ENCODE results near the gene ACAA1. TPM values are rescaled to one million over a fixed set of nuclear protein-coding genes. Genes with fewer than 3 reads are reported as not detected.

ACAA1 gene
- total and polyA plus RNA-seq, 2 of the 13 experiments (the other 11 are each of a cell fraction or from before 2014, with no cell fraction given) = 60.8 to 188 TPM

DNA sequence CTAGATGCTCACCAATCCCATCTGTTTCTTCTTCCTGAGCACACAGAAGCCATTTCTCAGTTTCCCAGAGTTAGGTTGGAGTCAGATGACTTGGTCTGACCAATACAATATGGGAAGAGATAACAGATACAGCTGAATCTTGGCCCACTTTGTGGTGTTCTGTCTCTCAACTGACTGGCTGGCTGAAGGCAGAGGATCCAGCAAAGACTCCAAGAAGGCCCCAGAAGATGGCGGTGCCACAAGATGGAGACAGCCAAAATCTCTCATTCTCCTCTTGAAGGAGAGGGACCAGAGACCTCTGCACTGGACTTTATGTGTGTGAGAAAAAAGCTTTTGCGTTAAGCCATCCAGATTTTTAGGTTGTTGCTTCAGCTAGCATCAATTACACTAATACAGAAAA is 20.2 kb upstream of the ACAA1 start (continued):
- TF ChIP-seq, protein P1, sequence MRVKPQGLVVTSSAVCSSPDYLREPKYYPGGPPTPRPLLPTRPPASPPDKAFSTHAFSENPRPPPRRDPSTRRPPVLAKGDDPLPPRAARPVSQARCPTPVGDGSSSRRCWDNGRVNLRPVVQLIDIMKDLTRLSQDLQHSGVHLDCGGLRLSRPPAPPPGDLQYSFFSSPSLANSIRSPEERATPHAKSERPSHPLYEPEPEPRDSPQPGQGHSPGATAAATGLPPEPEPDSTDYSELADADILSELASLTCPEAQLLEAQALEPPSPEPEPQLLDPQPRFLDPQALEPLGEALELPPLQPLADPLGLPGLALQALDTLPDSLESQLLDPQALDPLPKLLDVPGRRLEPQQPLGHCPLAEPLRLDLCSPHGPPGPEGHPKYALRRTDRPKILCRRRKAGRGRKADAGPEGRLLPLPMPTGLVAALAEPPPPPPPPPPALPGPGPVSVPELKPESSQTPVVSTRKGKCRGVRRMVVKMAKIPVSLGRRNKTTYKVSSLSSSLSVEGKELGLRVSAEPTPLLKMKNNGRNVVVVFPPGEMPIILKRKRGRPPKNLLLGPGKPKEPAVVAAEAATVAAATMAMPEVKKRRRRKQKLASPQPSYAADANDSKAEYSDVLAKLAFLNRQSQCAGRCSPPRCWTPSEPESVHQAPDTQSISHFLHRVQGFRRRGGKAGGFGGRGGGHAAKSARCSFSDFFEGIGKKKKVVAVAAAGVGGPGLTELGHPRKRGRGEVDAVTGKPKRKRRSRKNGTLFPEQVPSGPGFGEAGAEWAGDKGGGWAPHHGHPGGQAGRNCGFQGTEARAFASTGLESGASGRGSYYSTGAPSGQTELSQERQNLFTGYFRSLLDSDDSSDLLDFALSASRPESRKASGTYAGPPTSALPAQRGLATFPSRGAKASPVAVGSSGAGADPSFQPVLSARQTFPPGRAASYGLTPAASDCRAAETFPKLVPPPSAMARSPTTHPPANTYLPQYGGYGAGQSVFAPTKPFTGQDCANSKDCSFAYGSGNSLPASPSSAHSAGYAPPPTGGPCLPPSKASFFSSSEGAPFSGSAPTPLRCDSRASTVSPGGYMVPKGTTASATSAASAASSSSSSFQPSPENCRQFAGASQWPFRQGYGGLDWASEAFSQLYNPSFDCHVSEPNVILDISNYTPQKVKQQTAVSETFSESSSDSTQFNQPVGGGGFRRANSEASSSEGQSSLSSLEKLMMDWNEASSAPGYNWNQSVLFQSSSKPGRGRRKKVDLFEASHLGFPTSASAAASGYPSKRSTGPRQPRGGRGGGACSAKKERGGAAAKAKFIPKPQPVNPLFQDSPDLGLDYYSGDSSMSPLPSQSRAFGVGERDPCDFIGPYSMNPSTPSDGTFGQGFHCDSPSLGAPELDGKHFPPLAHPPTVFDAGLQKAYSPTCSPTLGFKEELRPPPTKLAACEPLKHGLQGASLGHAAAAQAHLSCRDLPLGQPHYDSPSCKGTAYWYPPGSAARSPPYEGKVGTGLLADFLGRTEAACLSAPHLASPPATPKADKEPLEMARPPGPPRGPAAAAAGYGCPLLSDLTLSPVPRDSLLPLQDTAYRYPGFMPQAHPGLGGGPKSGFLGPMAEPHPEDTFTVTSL (CRISPR knock-in tag; IDR thresholded peaks at IDR 0.05; ENCODE audit: borderline replicate concordance) = no peak
- TF ChIP-seq YY1 (IDR thresholded peaks at IDR 0.05; ENCODE audit: insufficient read depth, insufficient replicate concordance, low read depth, low read length) (no peak), SP5 (CRISPR knock-in tag; IDR thresholded peaks at IDR 0.05; ENCODE audit: borderline replicate concordance, low read depth) (no peak), NR1H2 (CRISPR knock-in tag; IDR thresholded peaks at IDR 0.05; ENCODE audit: borderline replicate concordance, low read depth) (no peak), TARDBP (CRISPR knock-in tag; IDR thresholded peaks at IDR 0.05) (no peak), ZSCAN12 (CRISPR knock-in tag; IDR thresholded peaks at IDR 0.05) (no peak), RXRA (CRISPR knock-in tag; IDR thresholded peaks at IDR 0.05) (no peak), ZNF550 (CRISPR knock-in tag; IDR thresholded peaks at IDR 0.05; ENCODE audit: borderline replicate concordance) (no peak), SOX13 (IDR thresholded peaks at IDR 0.05) (no peak), SOX13 (CRISPR knock-in tag; conservative IDR thresholded peaks at IDR 0.05 in 1 of 2, IDR thresholded peaks at IDR 0.05 in 1 of 2) (no peak), ZNF331 (CRISPR knock-in tag; IDR thresholded peaks at IDR 0.05) (no peak), KDM2A (CRISPR knock-in tag; IDR thresholded peaks at IDR 0.05; ENCODE audit: borderline replicate concordance, low read depth) (no peak)
- TF ChIP-seq, protein P2, sequence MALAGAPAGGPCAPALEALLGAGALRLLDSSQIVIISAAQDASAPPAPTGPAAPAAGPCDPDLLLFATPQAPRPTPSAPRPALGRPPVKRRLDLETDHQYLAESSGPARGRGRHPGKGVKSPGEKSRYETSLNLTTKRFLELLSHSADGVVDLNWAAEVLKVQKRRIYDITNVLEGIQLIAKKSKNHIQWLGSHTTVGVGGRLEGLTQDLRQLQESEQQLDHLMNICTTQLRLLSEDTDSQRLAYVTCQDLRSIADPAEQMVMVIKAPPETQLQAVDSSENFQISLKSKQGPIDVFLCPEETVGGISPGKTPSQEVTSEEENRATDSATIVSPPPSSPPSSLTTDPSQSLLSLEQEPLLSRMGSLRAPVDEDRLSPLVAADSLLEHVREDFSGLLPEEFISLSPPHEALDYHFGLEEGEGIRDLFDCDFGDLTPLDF (CRISPR knock-in tag; IDR thresholded peaks at IDR 0.05) = no peak
